Nephron progenitor cell (in vitro differentiated cells): Measurements from ENCODE around the gene LUC7L2.

Experiments
- DNase-seq: peaks from one replicate; pipeline ENCODE4 v3.0.0; 2021
- H3K27ac Mint-ChIP-seq: 2 replicates; pipeline ENCODE4 v1.8.0; 2021; ENCODE audit warnings: mild to moderate bottlenecking, moderate library complexity, mixed read lengths
- H3K27me3 Mint-ChIP-seq: 2 replicates; pipeline ENCODE4 v1.8.0; 2021; ENCODE audit warnings: mild to moderate bottlenecking, low read depth, mixed read lengths; ENCODE audit not compliant: poor library complexity
- H3K36me3 Mint-ChIP-seq: 2 replicates; pipeline ENCODE4 v1.8.0; 2021; ENCODE audit warnings: low read depth, mixed read lengths
- H3K4me1 Mint-ChIP-seq: 2 replicates; pipeline ENCODE4 v1.8.0; 2021; ENCODE audit warnings: mixed read lengths
- H3K4me3 Mint-ChIP-seq: 2 replicates; pipeline ENCODE4 v1.8.0; 2021; ENCODE audit warnings: mild to moderate bottlenecking, moderate library complexity, mixed read lengths
- H3K9me3 Mint-ChIP-seq: 2 replicates; pipeline ENCODE4 v1.8.0; 2021; ENCODE audit warnings: mild to moderate bottlenecking, moderate library complexity, mixed read lengths
- TF ChIP-seq, protein P1 (sequence below): fragments of 200-600 bp; sonication (generic); IDR thresholded peaks from 2 replicates; pipeline ENCODE4 v1.5.0; 2021; ENCODE audit warnings: antibody characterized with exemption

Gene LUC7L2

DNA sequence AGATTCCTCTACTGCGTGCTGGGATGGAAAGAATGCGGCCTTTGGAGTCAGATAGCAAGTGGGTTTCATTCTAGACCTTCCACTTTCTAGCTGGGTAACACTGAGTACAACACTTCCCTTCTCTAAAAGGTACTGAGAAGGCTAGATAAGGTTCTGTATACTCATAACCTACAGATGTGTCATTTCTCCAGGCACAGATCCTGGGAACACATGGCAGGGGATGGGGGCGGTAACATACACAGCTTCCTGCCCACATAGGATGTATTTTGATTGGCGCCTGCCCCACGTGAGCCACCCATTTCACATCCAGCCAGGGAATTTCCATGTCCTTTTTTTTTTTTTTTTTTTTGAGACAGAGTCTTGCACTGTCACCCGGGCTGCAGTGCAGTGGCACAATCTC, 91.9 kb downstream of the LUC7L2 start:
- H3K27me3 Mint-ChIP-seq = peaks cover 6% of the 10 kb centered on the region
- no peaks in the 10 kb centered on the region for H3K9me3 Mint-ChIP-seq
- no peak overlapping the region for H3K4me3 Mint-ChIP-seq
- H3K36me3 Mint-ChIP-seq = no peaks in the 10 kb centered on the region
- H3K4me1 Mint-ChIP-seq = no peaks in the 10 kb centered on the region
- TF ChIP-seq, protein P1, sequence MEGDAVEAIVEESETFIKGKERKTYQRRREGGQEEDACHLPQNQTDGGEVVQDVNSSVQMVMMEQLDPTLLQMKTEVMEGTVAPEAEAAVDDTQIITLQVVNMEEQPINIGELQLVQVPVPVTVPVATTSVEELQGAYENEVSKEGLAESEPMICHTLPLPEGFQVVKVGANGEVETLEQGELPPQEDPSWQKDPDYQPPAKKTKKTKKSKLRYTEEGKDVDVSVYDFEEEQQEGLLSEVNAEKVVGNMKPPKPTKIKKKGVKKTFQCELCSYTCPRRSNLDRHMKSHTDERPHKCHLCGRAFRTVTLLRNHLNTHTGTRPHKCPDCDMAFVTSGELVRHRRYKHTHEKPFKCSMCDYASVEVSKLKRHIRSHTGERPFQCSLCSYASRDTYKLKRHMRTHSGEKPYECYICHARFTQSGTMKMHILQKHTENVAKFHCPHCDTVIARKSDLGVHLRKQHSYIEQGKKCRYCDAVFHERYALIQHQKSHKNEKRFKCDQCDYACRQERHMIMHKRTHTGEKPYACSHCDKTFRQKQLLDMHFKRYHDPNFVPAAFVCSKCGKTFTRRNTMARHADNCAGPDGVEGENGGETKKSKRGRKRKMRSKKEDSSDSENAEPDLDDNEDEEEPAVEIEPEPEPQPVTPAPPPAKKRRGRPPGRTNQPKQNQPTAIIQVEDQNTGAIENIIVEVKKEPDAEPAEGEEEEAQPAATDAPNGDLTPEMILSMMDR = no peak
- H3K27ac Mint-ChIP-seq = no peak overlapping the region
- DNase-seq = no peak

DNA sequence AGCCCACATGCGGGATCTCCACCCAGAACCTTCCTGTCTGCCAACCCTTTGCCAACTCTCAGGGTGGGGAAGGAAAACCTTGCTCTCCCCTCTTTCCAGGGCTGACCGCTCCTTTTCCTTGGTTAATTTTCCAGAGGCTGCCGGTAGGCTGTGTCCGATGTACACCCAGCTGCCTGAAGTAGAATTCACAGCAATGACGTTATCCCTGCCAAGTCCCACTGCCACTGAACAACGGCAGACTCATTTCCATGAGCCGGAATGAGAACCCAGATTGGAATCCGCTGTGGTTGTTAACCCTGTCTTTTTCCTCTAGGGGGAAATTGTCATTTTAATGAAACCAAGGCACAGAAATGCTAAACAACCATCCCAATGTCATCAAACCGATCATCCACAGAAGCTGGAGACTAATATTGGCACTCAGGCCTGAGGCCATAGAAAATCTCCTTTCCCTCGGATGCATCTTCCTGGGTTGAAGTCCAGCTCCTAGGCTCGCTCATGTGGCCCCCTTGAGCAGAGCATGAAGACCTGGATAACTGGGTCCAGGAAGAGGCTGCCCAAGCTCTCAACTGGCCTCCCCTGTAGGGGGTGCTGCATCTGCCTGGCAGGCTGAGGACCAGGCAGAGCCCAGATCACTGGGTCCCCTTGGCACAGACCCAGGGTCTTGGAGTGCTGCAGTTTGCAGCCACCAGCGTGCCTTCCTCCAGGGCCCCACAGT, 93.4 kb downstream of the LUC7L2 start:
- H3K36me3 Mint-ChIP-seq = no peaks in the 10 kb centered on the region
- no peak for DNase-seq
- H3K4me3 Mint-ChIP-seq = no peak overlapping the region
- no peaks in the 10 kb centered on the region for H3K9me3 Mint-ChIP-seq
- H3K27ac Mint-ChIP-seq = no peak overlapping the region
- peaks cover 7% of the 10 kb centered on the region for H3K4me1 Mint-ChIP-seq
- TF ChIP-seq, protein P1 = no peak
- peaks cover 6% of the 10 kb centered on the region for H3K27me3 Mint-ChIP-seq

DNA sequence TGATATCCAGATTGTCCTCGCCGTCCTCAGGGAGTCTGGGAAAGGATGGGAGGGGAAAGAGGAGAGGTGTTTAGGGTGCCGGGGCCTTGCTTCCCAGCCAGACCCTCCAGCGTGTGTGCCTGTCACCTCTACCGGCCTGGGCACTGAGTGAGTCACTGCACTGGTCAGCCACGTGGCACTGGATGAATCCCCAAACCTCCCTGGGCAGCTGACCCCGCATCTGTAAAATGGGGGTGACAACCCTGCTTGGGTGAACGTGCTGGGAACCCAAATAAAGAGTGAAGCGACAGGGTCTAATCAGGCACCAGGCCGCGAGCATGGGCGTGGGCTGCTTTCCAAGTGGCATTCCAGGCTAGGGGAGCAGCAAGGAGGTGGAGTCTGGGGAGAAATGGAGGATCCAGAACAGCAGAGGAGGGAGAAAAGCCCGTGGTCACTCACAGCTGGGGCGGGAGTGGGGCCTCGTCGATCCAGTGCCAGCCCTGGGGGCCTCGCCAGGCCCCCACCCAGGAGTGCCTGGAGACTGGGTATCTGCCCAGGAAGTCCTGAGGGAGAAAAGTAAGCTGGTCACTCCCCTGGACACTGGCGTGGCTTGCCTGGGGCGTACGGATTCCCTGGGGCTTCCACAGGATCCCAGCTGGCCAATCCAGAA, 94.1 kb downstream of the LUC7L2 start:
- Mint-ChIP-seq H3K27me3 (peaks cover 6% of the 10 kb centered on the region), H3K4me3 (no peak overlapping the region), H3K36me3 (no peaks in the 10 kb centered on the region), H3K4me1 (peaks cover 14% of the 10 kb centered on the region), H3K27ac (no peak overlapping the region), H3K9me3 (no peaks in the 10 kb centered on the region)
- DNase-seq = no peak
- TF ChIP-seq, protein P1 = no peak

DNA sequence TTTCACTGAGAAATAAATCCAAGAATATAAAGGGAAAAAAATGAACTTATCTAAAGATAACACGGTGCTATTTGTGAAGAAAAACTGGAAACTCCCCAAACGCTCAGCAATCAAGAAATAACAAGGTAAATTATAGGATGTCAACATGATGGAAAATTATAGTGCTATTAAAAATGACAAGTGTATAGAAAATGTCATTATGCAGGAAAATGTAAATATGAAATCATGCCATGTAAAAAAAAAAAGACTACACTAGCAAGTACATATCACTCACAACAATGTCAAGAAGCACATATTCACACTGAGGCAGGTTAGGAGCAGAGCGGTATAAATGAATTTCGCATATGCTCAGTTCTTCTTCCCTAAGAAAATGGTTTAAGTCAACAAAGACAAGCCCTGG, 96.1 kb downstream of the LUC7L2 start:
- Mint-ChIP-seq H3K9me3 (no peaks in the 10 kb centered on the region), H3K36me3 (no peaks in the 10 kb centered on the region), H3K27me3 (peaks cover 6% of the 10 kb centered on the region), H3K4me3 (no peak overlapping the region), H3K4me1 (peaks cover 19% of the 10 kb centered on the region), H3K27ac (no peak overlapping the region)
- TF ChIP-seq, protein P1 = no peak
- DNase-seq = no peak

DNA sequence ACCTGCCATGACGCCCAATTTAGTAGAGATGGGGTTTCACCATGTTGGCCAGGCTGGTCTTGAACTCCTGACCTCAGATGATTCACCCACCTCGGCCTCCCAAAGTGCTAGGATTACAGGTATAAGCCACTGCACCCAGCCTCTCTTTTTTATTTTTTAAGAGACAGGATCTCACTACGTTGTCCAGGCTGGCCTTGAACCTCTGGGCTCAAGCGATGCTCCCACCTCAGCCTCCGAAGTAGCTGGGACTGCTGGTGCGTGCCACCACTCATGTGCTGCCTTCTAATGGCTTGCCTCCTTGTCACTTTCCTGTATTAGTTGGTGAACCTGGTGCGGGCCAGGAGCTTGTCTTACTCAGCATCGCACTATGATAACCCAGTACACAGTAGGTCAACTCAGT, 96.8 kb downstream of the LUC7L2 start:
- Mint-ChIP-seq H3K4me1 (peaks cover 22% of the 10 kb centered on the region), H3K4me3 (no peak overlapping the region), H3K9me3 (no peaks in the 10 kb centered on the region), H3K27me3 (peaks cover 6% of the 10 kb centered on the region), H3K27ac (no peak overlapping the region), H3K36me3 (no peaks in the 10 kb centered on the region)
- DNase-seq = no peak
- TF ChIP-seq, protein P1 = no peak
